Activated naive CD4-positive, alpha-beta T cell treated with anti-CD3 and anti-CD28 coated beads, Interleukin-2, amount 50 U/mL, for 16 hours (primary cell): Measurements from ENCODE around the gene RAD1.
"Not testable (repeated sequence)": the region's sequence is repeated elsewhere in the genome, so short reads cannot be mapped to it uniquely, and the experiment has no call there.

Source experiments
- DNase-seq: peaks from one replicate; pipeline ENCODE4 v3.0.0-alpha.2; 2020

Gene RAD1

GRCh38 chr5:34915139-34915855, at the start of gene RAD1, which contains the start of gene BRIX1:
Gene RAD1, minus strand, starts transcription at chr5:34915504. Its CDS starts 612 bp downstream, at chr5:34914892.
Gene BRIX1, plus strand, starts transcription at chr5:34915711. Its CDS starts 28 bp downstream, at chr5:34915739.
- peak; percentile 94 for DNase-seq

- DNase-seq, result no peak
These were observed 44.0 kb upstream of the RAD1 start for GRCh38 chr5:34959323-34959722.

GRCh38 chr5:34957857-34958690, 42.8 kb upstream of the RAD1 start:
- DNase-seq, result no peak

GRCh38 chr5:34957321-34957720, 42.0 kb upstream of the RAD1 start:
- no peak for DNase-seq

- DNase-seq, result no peak
These were observed 29.2 kb upstream of the RAD1 start for GRCh38 chr5:34944460-34945047.

GRCh38 chr5:34944044-34944443, 28.7 kb upstream of the RAD1 start:
- DNase-seq, result no peak

- no peak for DNase-seq
These were observed 26.6 kb upstream of the RAD1 start for GRCh38 chr5:34941936-34942335.

- DNase-seq, result no peak
These were observed 17.6 kb upstream of the RAD1 start for GRCh38 chr5:34932947-34933346.

- no peak for DNase-seq
These were observed 15.6 kb upstream of the RAD1 start for GRCh38 chr5:34930870-34931269.

- no peak for DNase-seq
These were observed 15.1 kb upstream of the RAD1 start for GRCh38 chr5:34930462-34930844.

- peak; percentile 83 for DNase-seq
These were observed 14.6 kb upstream of the RAD1 start for GRCh38 chr5:34929720-34930461.

GRCh38 chr5:34929134-34929719, 13.9 kb upstream of the RAD1 start, which contains the start of gene DNAJC21:
Gene DNAJC21, plus strand, starts transcription at chr5:34929559. Its CDS starts 261 bp downstream, at chr5:34929820.
- peak; percentile 98 for DNase-seq

GRCh38 chr5:34928267-34928666, 13.0 kb upstream of the RAD1 start:
- no peak for DNase-seq

- DNase-seq, result no peak
These were observed 12.5 kb upstream of the RAD1 start for GRCh38 chr5:34927785-34928184.

- DNase-seq, result no peak
These were observed 11.1 kb upstream of the RAD1 start for GRCh38 chr5:34926318-34926888.

- DNase-seq, result no peak
These were observed 9.1 kb upstream of the RAD1 start for GRCh38 chr5:34924462-34924765.

GRCh38 chr5:34923694-34924461, 8.6 kb upstream of the RAD1 start:
- DNase-seq, result peak; percentile 39

- not testable (repeated sequence) for DNase-seq
These were observed 8.0 kb upstream of the RAD1 start for GRCh38 chr5:34923256-34923655.

GRCh38 chr5:34919077-34919476, 3.8 kb upstream of the RAD1 start:
- no peak for DNase-seq

GRCh38 chr5:34918025-34918424, 2.7 kb upstream of the RAD1 start:
- no peak for DNase-seq

- no peak for DNase-seq
These were observed 1.2 kb upstream of the RAD1 start for GRCh38 chr5:34916518-34916917.

GRCh38 chr5:34915856-34916192, 520 bp upstream of the RAD1 start:
- DNase-seq, result no peak
